Fibroblast of lung (primary cell): ENCODE measurements around the gene NCBP3.

Experiments used
- EZH2 ChIP-seq: IDR thresholded peaks from 2 replicates; pipeline ENCODE4 v1.5.1; 2012; ENCODE audit warnings: low read length, control low read depth, mild to moderate bottlenecking; ENCODE audit errors: missing control alignments
- TF ChIP-seq, protein P1 (sequence below), 2 donors: IDR thresholded peaks in 1 of 2; conservative IDR thresholded peaks in 1 of 2; 1 replicate in 1 of 2; 2 replicates in 1 of 2; pipeline ENCODE4 v1.5.1; 2011 to 2012; ENCODE audit warnings: low read length in 2 of 2, control low read depth in 1 of 2, inconsistent platforms in 1 of 2, low read depth in 1 of 2, mild to moderate bottlenecking in 1 of 2

- no peak for TF ChIP-seq EZH2
- TF ChIP-seq, protein P1, sequence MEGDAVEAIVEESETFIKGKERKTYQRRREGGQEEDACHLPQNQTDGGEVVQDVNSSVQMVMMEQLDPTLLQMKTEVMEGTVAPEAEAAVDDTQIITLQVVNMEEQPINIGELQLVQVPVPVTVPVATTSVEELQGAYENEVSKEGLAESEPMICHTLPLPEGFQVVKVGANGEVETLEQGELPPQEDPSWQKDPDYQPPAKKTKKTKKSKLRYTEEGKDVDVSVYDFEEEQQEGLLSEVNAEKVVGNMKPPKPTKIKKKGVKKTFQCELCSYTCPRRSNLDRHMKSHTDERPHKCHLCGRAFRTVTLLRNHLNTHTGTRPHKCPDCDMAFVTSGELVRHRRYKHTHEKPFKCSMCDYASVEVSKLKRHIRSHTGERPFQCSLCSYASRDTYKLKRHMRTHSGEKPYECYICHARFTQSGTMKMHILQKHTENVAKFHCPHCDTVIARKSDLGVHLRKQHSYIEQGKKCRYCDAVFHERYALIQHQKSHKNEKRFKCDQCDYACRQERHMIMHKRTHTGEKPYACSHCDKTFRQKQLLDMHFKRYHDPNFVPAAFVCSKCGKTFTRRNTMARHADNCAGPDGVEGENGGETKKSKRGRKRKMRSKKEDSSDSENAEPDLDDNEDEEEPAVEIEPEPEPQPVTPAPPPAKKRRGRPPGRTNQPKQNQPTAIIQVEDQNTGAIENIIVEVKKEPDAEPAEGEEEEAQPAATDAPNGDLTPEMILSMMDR (conservative IDR thresholded peaks at IDR 0.05 in 1 of 2, IDR thresholded peaks at IDR 0.05 in 1 of 2; ENCODE audit: low read depth in 1 of 2, low read length in 2 of 2), result no peak
Measured at GRCh38 chr17:3886776-3887175, 40.7 kb upstream of the NCBP3 start.
